Thyroid gland (tissue), 4 donors: ENCODE measurements around the gene UNC119. TPM values are rescaled to one million over a fixed set of nuclear protein-coding genes. Genes with fewer than 3 reads are reported as not detected.
A peak's percentile ranks its signal among the peaks of the same experiment; 100 is the strongest.
"Not testable (repeated sequence)": the region's sequence is repeated elsewhere in the genome, so short reads cannot be mapped to it uniquely, and the experiment has no call there.

ENCODE experiments used
- DNase-seq, 2 donors: peaks; one replicate each; pipeline ENCODE4 v3.0.0-alpha.2; 2019
- H3K27ac ChIP-seq, 3 donors: fragments of 200-600 bp; sonication (generic); 1 replicate in 2 of 3; 2 replicates in 1 of 3; pipeline ENCODE4 v1.5.1; 2016 to 2019; ENCODE audit warnings: mild to moderate bottlenecking in 1 of 3, moderate library complexity in 1 of 3
- H3K27me3 ChIP-seq: fragments of 200-600 bp; sonication (generic); one replicate; pipeline ENCODE4 v1.5.1; 2019
- H3K36me3 ChIP-seq, 2 donors: fragments of 200-600 bp; sonication (generic); one replicate each; pipeline ENCODE4 v1.5.1; 2016 to 2019
- H3K4me1 ChIP-seq, 2 donors: fragments of 200-600 bp; sonication (generic); one replicate each; pipeline ENCODE4 v1.5.1; 2017 to 2019
- H3K4me3 ChIP-seq, 3 donors: fragments of 200-600 bp; sonication (generic); replicated peaks in 1 of 3; 1 replicate in 2 of 3; 2 replicates in 1 of 3; pipeline ENCODE4 v1.5.1; 2016; ENCODE audit warnings: mild to moderate bottlenecking in 1 of 3
- H3K9me3 ChIP-seq: fragments of 200-600 bp; sonication (generic); one replicate; pipeline ENCODE4 v1.5.1; 2017
- POLR2A ChIP-seq, 2 donors: fragments of 450-650 bp; IDR thresholded peaks; one replicate each; pipeline ENCODE4 v1.6.1; 2017; ENCODE audit warnings: antibody characterized with exemption in 2 of 2, mild to moderate bottlenecking in 2 of 2, moderate library complexity in 1 of 2
- WGBS, 2 donors: methylation state at CpG; one replicate each; pipeline ENCODE4 v1.1.5; 2017; 5-methylcytosine and 5-hydroxymethylcytosine counted together
- intact Hi-C: fragments of 100-400 bp; cut with DNase I; formaldehyde crosslinking; loops from one replicate; pipeline ENCODE4 v1.15.1; 2023
- total RNA-seq, 4 donors: library from RNA; depleted of rRNA; stranded (reverse); fragments of >200 nt; gene quantifications; one replicate each; pipeline ENCODE4 v1.2.3, GENCODE V29; 2016
- TF ChIP-seq, protein P1 (sequence below), 6 experiments: fragments of 200-600 bp in 3 of 6; fragments of 450-650 bp in 3 of 6; sonication (generic) in 3 of 6; IDR thresholded peaks; one replicate each; pipeline ENCODE4 v1.5.1; 2016 to 2019; ENCODE audit warnings: antibody characterized with exemption in 6 of 6, mild to moderate bottlenecking in 2 of 6, inconsistent platforms in 1 of 6, moderate library complexity in 1 of 6

Gene UNC119
- total RNA-seq, 4 donors from 2014 or later, result 29.8 to 43.9 (median 36.0) TPM

DNA sequence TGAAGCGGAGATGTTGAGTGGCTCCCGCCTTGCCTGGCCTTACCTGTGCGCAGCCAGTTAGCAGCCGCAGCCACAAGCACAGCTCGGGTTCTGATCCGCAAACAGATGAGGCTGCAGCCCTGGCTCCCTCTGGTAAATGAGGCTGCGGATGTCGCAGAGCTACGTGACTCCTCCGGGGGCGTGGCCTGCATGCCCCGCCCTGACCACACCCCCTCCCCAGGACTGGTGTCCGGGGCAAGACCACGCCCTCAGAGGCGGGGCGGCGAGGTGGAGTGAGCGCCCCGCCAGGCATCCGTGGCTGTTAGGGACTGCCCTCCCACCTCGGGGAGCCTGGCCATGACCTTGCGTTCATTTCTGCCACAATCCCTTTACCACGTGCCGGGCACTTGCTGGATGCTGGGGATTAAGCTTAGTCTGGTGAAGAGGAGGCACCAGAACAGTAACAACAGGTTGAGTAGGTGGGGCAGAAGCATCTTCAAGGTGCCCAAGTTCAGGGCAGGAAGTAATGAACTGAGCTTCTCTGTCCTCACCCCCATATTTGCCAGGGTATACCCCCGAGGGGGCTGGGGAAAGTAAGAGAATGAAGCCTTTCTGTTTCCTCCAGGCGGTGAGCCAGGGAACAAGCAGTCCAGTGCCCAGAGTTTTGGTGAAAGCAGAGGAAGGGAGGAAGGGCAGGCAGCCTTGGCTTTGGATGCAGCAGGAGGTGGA, 24.5 kb upstream of the UNC119 start, which contains the start of gene ALDOC:
Gene ALDOC (minus strand): TSS at position 138 of the 708 bp plus-strand sequence. CDS start 1,363 bp downstream, outside the sequence.
- peak; percentile 94 to 96 for DNase-seq
- H3K9me3 ChIP-seq, result no peaks in the 10 kb centered on the region
- no peak within 1 kb of the TSS for H3K27ac ChIP-seq
- no peak within 1 kb of the TSS for H3K4me3 ChIP-seq
- H3K36me3 ChIP-seq, result no peaks in the 10 kb centered on the region
- 24 to 35% methylated on average over 12 to 17 of the region's 26 CpGs for WGBS, 2 donors
- no peaks in the 10 kb centered on the region for H3K27me3 ChIP-seq
- H3K4me1 ChIP-seq, result peaks cover 6 to 10% of the 10 kb centered on the region in 2 donors
- TF ChIP-seq, protein P1, sequence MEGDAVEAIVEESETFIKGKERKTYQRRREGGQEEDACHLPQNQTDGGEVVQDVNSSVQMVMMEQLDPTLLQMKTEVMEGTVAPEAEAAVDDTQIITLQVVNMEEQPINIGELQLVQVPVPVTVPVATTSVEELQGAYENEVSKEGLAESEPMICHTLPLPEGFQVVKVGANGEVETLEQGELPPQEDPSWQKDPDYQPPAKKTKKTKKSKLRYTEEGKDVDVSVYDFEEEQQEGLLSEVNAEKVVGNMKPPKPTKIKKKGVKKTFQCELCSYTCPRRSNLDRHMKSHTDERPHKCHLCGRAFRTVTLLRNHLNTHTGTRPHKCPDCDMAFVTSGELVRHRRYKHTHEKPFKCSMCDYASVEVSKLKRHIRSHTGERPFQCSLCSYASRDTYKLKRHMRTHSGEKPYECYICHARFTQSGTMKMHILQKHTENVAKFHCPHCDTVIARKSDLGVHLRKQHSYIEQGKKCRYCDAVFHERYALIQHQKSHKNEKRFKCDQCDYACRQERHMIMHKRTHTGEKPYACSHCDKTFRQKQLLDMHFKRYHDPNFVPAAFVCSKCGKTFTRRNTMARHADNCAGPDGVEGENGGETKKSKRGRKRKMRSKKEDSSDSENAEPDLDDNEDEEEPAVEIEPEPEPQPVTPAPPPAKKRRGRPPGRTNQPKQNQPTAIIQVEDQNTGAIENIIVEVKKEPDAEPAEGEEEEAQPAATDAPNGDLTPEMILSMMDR (IDR thresholded peaks at IDR 0.05), result no peak
- peak in 1 of 2 donors; percentile 71 for TF ChIP-seq POLR2A (IDR thresholded peaks at IDR 0.05)
- intact Hi-C loops, result no loop called here

DNA sequence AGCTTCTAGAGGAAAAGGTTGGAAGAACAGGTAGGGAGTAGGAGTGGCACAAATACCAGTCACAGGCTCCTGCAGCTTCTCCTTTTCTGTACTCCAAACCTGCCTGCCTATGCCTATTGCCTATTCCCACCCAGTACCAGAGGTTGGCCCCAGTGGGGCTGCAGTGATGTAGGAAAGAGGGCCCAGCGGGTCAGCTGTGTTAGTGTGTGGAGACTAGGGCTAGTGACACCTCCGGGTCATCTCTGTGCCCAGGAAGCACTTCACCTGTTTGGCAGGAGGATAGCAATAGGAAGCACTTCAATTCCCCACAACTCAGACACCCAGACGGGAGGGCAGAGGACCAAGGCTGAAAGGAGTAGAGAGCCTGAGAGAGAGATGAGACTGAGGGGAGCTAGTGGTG, 23.6 kb upstream of the UNC119 start:
- H3K36me3 ChIP-seq, DNase-seq, intact Hi-C loops, H3K27ac ChIP-seq, H3K27me3 ChIP-seq, H3K4me3 ChIP-seq, H3K9me3 ChIP-seq: not testable (repeated sequence)
- WGBS, 2 donors, result 68 to 79% methylated on average over 3 of the region's 3 CpGs
- peaks cover 8 to 11% of the 10 kb centered on the region in 2 donors for H3K4me1 ChIP-seq

DNA sequence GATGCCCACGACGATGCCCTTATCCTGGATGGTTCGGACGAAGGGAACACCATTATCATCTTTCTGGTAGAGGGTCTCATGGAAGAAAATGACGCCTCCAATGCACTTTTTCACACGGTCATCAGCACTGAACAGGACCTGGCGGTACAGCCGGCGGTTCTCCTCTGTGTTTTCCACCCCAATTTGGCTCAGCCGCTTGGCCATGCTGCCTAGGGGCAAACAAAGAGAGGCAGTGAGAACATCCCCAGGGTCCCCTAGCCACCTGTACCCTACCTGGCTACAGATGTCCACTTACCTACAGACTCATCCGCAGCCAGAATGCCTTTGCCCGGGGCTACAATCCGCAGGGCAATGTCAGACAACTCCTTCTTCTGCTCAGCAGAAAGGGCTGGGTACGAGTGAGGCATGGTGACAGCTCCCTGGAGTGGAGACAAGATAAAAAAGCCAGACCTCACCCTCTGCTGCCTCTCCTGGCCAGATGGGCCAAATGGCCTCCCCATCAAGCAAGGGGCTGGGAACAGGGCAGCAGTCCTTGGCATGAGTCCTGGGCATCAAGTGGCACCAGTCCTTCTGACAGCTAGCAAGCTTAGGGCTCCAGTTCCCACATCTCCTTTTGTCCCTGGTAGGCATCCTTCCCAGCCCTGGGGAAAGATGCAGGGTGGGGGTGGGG, 22.8 kb upstream of the UNC119 start:
- intact Hi-C loops, result no loop called here

DNA sequence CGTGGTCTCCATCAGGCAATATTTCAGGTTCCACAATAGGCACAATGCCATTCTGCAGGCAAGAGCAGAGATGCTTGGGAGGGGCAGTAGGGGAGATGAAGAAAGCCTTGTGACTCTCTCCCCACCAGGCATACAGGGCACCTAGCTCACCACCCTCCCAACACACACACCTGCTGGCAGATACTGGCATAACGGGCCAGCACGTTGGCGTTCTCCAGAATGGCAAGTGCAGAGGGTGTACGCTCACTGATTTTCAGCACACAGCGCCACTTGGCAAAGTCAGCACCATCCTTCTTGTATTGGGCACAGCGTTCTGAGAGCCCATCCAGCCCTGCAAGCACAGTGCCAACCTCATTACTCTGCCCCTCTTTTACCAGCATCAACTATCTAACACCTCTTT, 22.1 kb upstream of the UNC119 start:
- peaks cover 18 to 19% of the 10 kb centered on the region in 2 donors for H3K4me1 ChIP-seq
- H3K4me3 ChIP-seq, result no peak overlapping the region
- TF ChIP-seq, protein P1 (IDR thresholded peaks at IDR 0.05), result no peak
- no peak for TF ChIP-seq POLR2A (IDR thresholded peaks at IDR 0.05)
- H3K27ac ChIP-seq, result no peak overlapping the region
- DNase-seq, result no peak
- intact Hi-C loops, result no loop called here
- no peaks in the 10 kb centered on the region for H3K27me3 ChIP-seq
- no peaks in the 10 kb centered on the region for H3K9me3 ChIP-seq
- 93 to 97% methylated on average over 3 to 6 of the region's 7 CpGs for WGBS, 2 donors
- H3K36me3 ChIP-seq, result no peaks in the 10 kb centered on the region

More for the DNA sequence above, 22.8 kb upstream of the UNC119 start:
- Histone ChIP-seq H3K27ac (no peak overlapping the region), H3K4me1 (peaks cover 12 to 13% of the 10 kb centered on the region in 2 donors), H3K4me3 (no peak overlapping the region), H3K36me3 (no peaks in the 10 kb centered on the region), H3K27me3 (no peaks in the 10 kb centered on the region), H3K9me3 (no peaks in the 10 kb centered on the region)
- 94 to 96% methylated on average over 14 of the region's 14 CpGs for WGBS, 2 donors
- DNase-seq, result no peak
- TF ChIP-seq POLR2A (IDR thresholded peaks at IDR 0.05), result no peak
- TF ChIP-seq, protein P1 (IDR thresholded peaks at IDR 0.05), result no peak

DNA sequence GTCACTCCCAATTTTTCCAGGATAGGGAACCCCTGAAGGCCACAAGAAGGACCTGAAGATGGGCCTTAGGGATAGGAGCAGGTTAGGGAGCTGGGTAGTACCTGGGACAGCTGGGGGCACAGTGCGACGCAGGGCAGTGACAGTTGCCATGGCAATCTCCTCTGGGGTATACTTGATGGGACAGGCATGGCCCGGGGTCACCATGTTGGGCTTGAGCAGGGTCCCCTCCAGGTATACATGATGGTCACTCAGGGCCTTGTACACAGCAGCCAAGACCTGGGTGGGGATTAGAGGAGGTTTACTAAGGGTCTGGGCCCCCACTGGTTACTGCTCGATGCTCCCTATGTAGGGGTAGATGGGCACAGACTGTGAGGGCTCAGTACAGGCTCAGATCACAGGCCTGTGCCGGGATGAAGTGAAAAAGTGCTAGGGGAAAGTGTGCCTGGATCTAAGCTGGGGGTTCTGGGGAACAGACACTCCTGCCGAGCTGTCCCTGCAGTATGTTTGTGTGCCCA, 21.6 kb upstream of the UNC119 start:
- DNase-seq, result no peak
- Histone ChIP-seq H3K36me3 (no peaks in the 10 kb centered on the region), H3K4me1 (peaks cover 18 to 20% of the 10 kb centered on the region in 2 donors), H3K4me3 (no peak overlapping the region), H3K27me3 (no peaks in the 10 kb centered on the region), H3K9me3 (no peaks in the 10 kb centered on the region), H3K27ac (no peak overlapping the region)
- intact Hi-C loops, result no loop called here
- TF ChIP-seq POLR2A (IDR thresholded peaks at IDR 0.05), result no peak
- TF ChIP-seq, protein P1 (IDR thresholded peaks at IDR 0.05), result no peak
- WGBS, 2 donors, result 96 to 100% methylated on average over 6 of the region's 6 CpGs
